Sigmoid colon (tissue), 7 donors: ENCODE data around the gene NOTCH1. TPM values are rescaled to one million over a fixed set of nuclear protein-coding genes. Genes with fewer than 3 reads are reported as not detected.

Source experiments
- DNase-seq: peaks from one replicate; pipeline ENCODE4 v3.0.0-alpha.2; 2019
- H3K27ac ChIP-seq, 4 donors: fragments of 200-600 bp; sonication (generic); one replicate each; pipeline ENCODE4 v1.5.1; 2016 to 2019; ENCODE audit warnings: mild to moderate bottlenecking in 1 of 4
- H3K27me3 ChIP-seq, 3 donors: fragments of 200-600 bp; sonication (generic); one replicate each; pipeline ENCODE4 v1.5.1; 2019; ENCODE audit warnings: mild to moderate bottlenecking in 1 of 3
- H3K36me3 ChIP-seq, 4 donors: fragments of 200-600 bp; sonication (generic); one replicate each; pipeline ENCODE4 v1.5.1; 2016 to 2019
- H3K4me1 ChIP-seq, 4 donors: fragments of 200-600 bp; sonication (generic); one replicate each; pipeline ENCODE4 v1.5.1; 2017 to 2019
- H3K4me3 ChIP-seq, 4 donors: fragments of 200-600 bp; sonication (generic); one replicate each; pipeline ENCODE4 v1.5.1; 2017 to 2019; ENCODE audit warnings: mild to moderate bottlenecking in 2 of 4, moderate library complexity in 1 of 4
- H3K9me3 ChIP-seq, 4 donors: fragments of 200-600 bp in 3 of 4; sonication (generic) in 3 of 4; one replicate each; pipeline versions ENCODE4 v1.5.1 to v1.6.1; 2013 to 2019
- CTCF ChIP-seq, 4 experiments: fragments of 450-650 bp in 3 of 4; fragments of 200-600 bp in 1 of 4; IDR thresholded peaks; one replicate each; pipeline ENCODE4 v1.5.1; 2016 to 2019; ENCODE audit warnings: antibody characterized with exemption in 4 of 4, mild to moderate bottlenecking in 3 of 4, moderate library complexity in 2 of 4
- EP300 ChIP-seq, 4 donors: sonication (generic); formaldehyde crosslinking; IDR thresholded peaks; one replicate each; pipeline ENCODE4 v1.6.1; 2017; ENCODE audit warnings: antibody characterized with exemption in 4 of 4
- POLR2A ChIP-seq, 2 donors: fragments of 450-650 bp; IDR thresholded peaks; one replicate each; pipeline ENCODE4 v1.6.1; 2016; ENCODE audit warnings: antibody characterized with exemption in 2 of 2, mild to moderate bottlenecking in 2 of 2, moderate library complexity in 2 of 2
- POLR2AphosphoS5 ChIP-seq, 4 donors: sonication (generic); formaldehyde crosslinking; IDR thresholded peaks; one replicate each; pipeline ENCODE4 v1.6.1; 2017; ENCODE audit warnings: antibody characterized with exemption in 4 of 4
- WGBS, 2 donors: extraction: QIAGEN DNeasy Blood & Tissue Kit; methylation state at CpG; one replicate each; pipeline ENCODE4 v1.1.7; 2013; 5-methylcytosine and 5-hydroxymethylcytosine counted together
- intact Hi-C: fragments of 100-400 bp; cut with DNase I; formaldehyde crosslinking; loops from one replicate; pipeline ENCODE4 v1.15.1; 2023
- polyA plus RNA-seq, 3 donors: library from polyadenylated mRNA; stranded (reverse); fragments of 200-250 nt; gene quantifications; one replicate each; pipeline ENCODE4 v1.2.3, GENCODE V29; 2013
- small RNA-seq, 3 donors: library from RNA; depleted of rRNA; stranded (forward); fragments of <200 nt; gene quantifications; one replicate each; pipeline ENCODE3, GENCODE V24; 2016
- total RNA-seq, 4 donors: library from RNA; depleted of rRNA; stranded (reverse); fragments of >200 nt; gene quantifications; one replicate each; pipeline ENCODE4 v1.1.0, GENCODE V29; 2016
- donor health status: healthy with polysubstance abuse.
- donor health status: Bipolar disorder and iron deficiency.
- donor health status: healthy.

The NOTCH1 gene
- total and polyA plus RNA-seq, 7 donors, result 1.8 to 36.0 (median 30.7) TPM

- intact Hi-C loops, result no loop called here
- Histone ChIP-seq H3K27ac (no peak overlapping the region), H3K4me3 (no peak overlapping the region), H3K4me1 (no peaks in the 10 kb centered on the region), H3K27me3 (no peaks in the 10 kb centered on the region), H3K9me3 (no peaks in the 10 kb centered on the region), H3K36me3 (peaks cover 49 to 97% (median 66%) of the 10 kb centered on the region in 4 donors)
- TF ChIP-seq CTCF (IDR thresholded peaks at IDR 0.05) (no peak), POLR2AphosphoS5 (IDR thresholded peaks at IDR 0.05) (no peak), POLR2A (IDR thresholded peaks at IDR 0.05) (no peak), EP300 (IDR thresholded peaks at IDR 0.05) (no peak)
- no peak for DNase-seq
- 92% methylated on average over 3 of the region's 3 CpGs for WGBS, 2 donors
These were observed 97.2 kb downstream of the NOTCH1 start for GRCh38 chr9:136448655-136449054.

GRCh38 chr9:136447173-136447778, 98.6 kb downstream of the NOTCH1 start:
- intact Hi-C loops, result no loop called here
- TF ChIP-seq EP300 (IDR thresholded peaks at IDR 0.05), result no peak
- TF ChIP-seq POLR2AphosphoS5 (IDR thresholded peaks at IDR 0.05), result no peak
- no peak for TF ChIP-seq CTCF (IDR thresholded peaks at IDR 0.05)
- TF ChIP-seq POLR2A (IDR thresholded peaks at IDR 0.05), result no peak

GRCh38 chr9:136445799-136446198, 100.0 kb downstream of the NOTCH1 start:
- Histone ChIP-seq H3K27me3 (no peaks in the 10 kb centered on the region), H3K9me3 (no peaks in the 10 kb centered on the region), H3K4me3 (no peak overlapping the region), H3K4me1 (no peaks in the 10 kb centered on the region), H3K27ac (no peak overlapping the region), H3K36me3 (peaks cover 56 to 100% (median 69%) of the 10 kb centered on the region in 4 donors)
- no peak for TF ChIP-seq EP300 (IDR thresholded peaks at IDR 0.05)
- no peak for TF ChIP-seq POLR2AphosphoS5 (IDR thresholded peaks at IDR 0.05)
- TF ChIP-seq CTCF (IDR thresholded peaks at IDR 0.05), result no peak
- TF ChIP-seq POLR2A (IDR thresholded peaks at IDR 0.05), result no peak
- intact Hi-C loops, result no loop called here
- DNase-seq, result no peak
- WGBS, 2 donors, result 93 to 95% methylated on average over 7 of the region's 7 CpGs

More at GRCh38 chr9:136447173-136447778, 98.6 kb downstream of the NOTCH1 start:
- 95 to 96% methylated on average over 27 of the region's 27 CpGs for WGBS, 2 donors
- Histone ChIP-seq H3K9me3 (no peaks in the 10 kb centered on the region), H3K4me1 (no peaks in the 10 kb centered on the region), H3K36me3 (peaks cover 53 to 99% (median 70%) of the 10 kb centered on the region in 4 donors), H3K27ac (no peak overlapping the region), H3K4me3 (no peak overlapping the region), H3K27me3 (no peaks in the 10 kb centered on the region)
- no peak for DNase-seq

Small RNA genes within 50 kb of the gene (small RNA-seq; reads per million reads assigned to genes)
- gene MIR4673 (0 reads per million in 3 donors), gene MIR4674 (0 reads per million in 3 donors)

Other genes with a start within 250 kb of the NOTCH1 start
- not detected for gene CCDC187, start 242.0 kb downstream of the NOTCH1 start, total RNA-seq
- gene CCDC187, start 242.0 kb downstream of the NOTCH1 start, polyA plus RNA-seq, result under 1 TPM in 1 of 3 donors, not detected in 2; 0.32 TPM
- gene GPSM1, start 218.5 kb downstream of the NOTCH1 start, total RNA-seq, result 10 to 100 TPM in 2 of 4 donors, 1 to 10 TPM in 2; 5.0 to 16.1 (median 12.2) TPM
- gene GPSM1, start 218.5 kb downstream of the NOTCH1 start, polyA plus RNA-seq, result 1 to 10 TPM; 2.3 to 4.8 (median 2.4) TPM
- gene DNLZ, start 182.3 kb downstream of the NOTCH1 start, total RNA-seq, result 10 to 100 TPM; 19.7 to 41.9 (median 37.8) TPM
- 10 to 100 TPM in 2 of 3 donors, 1 to 10 TPM in 1; 8.4 to 11.6 (median 10.2) TPM for gene DNLZ, start 182.3 kb downstream of the NOTCH1 start, polyA plus RNA-seq
- gene CARD9, start 172.4 kb downstream of the NOTCH1 start, total RNA-seq, result 1 to 10 TPM; 1.5 to 6.9 (median 2.3) TPM
- 1 to 10 TPM; 1.8 to 3.0 (median 2.3) TPM for gene CARD9, start 172.4 kb downstream of the NOTCH1 start, polyA plus RNA-seq
- 10 to 100 TPM in 1 of 4 donors, 1 to 10 TPM in 3; 2.6 to 10.8 (median 5.1) TPM for gene SNAPC4, start 145.9 kb downstream of the NOTCH1 start, total RNA-seq
- 10 to 100 TPM in 1 of 3 donors, 1 to 10 TPM in 2; 1.4 to 10.4 (median 1.8) TPM for gene SNAPC4, start 145.9 kb downstream of the NOTCH1 start, polyA plus RNA-seq
- 10 to 100 TPM; 23.2 to 42.7 (median 32.9) TPM for gene ENTR1, start 135.4 kb downstream of the NOTCH1 start, total RNA-seq
- 10 to 100 TPM; 16.2 to 47.2 (median 17.6) TPM for gene ENTR1, start 135.4 kb downstream of the NOTCH1 start, polyA plus RNA-seq
- gene PMPCA, start 135.4 kb downstream of the NOTCH1 start, total RNA-seq, result 10 to 100 TPM; 22.9 to 28.5 (median 25.6) TPM
- 10 to 100 TPM; 24.6 to 49.9 (median 30.3) TPM for gene PMPCA, start 135.4 kb downstream of the NOTCH1 start, polyA plus RNA-seq
- 10 to 100 TPM in 1 of 4 donors, 1 to 10 TPM in 3; 4.6 to 12.2 (median 6.6) TPM for gene INPP5E, start 106.2 kb downstream of the NOTCH1 start, total RNA-seq
- 1 to 10 TPM; 1.8 to 7.5 (median 2.3) TPM for gene INPP5E, start 106.2 kb downstream of the NOTCH1 start, polyA plus RNA-seq
- gene SEC16A, start 63.0 kb downstream of the NOTCH1 start, total RNA-seq, result 10 to 100 TPM; 22.9 to 33.9 (median 30.2) TPM
- 10 to 100 TPM; 22.8 to 57.0 (median 24.5) TPM for gene SEC16A, start 63.0 kb downstream of the NOTCH1 start, polyA plus RNA-seq
- 10 to 100 TPM; 31.0 to 75.6 (median 46.0) TPM for gene EGFL7, start 116.9 kb upstream of the NOTCH1 start, total RNA-seq
- 10 to 100 TPM in 2 of 3 donors, 1 to 10 TPM in 1; 6.0 to 43.5 (median 27.6) TPM for gene EGFL7, start 116.9 kb upstream of the NOTCH1 start, polyA plus RNA-seq
- 10 to 100 TPM; 28.0 to 62.4 (median 33.7) TPM for gene AGPAT2, start 141.4 kb upstream of the NOTCH1 start, total RNA-seq
- gene AGPAT2, start 141.4 kb upstream of the NOTCH1 start, polyA plus RNA-seq, result 100 to 1,000 TPM in 2 of 3 donors, 10 to 100 TPM in 1; 92.5 to 345 (median 181) TPM
- gene DIPK1B, start 166.5 kb upstream of the NOTCH1 start, total RNA-seq, result 10 to 100 TPM in 3 of 4 donors, 1 to 10 TPM in 1; 9.6 to 18.3 (median 14.3) TPM
- gene DIPK1B, start 166.5 kb upstream of the NOTCH1 start, polyA plus RNA-seq, result 1 to 10 TPM in 1 of 3 donors, under 1 TPM in 2; 0.23 to 6.5 (median 0.60) TPM
- gene LCN10, start 196.9 kb upstream of the NOTCH1 start, total RNA-seq, result 1 to 10 TPM; 1.5 to 6.4 (median 2.1) TPM
- 1 to 10 TPM; 1.2 to 9.2 (median 1.8) TPM for gene LCN10, start 196.9 kb upstream of the NOTCH1 start, polyA plus RNA-seq
- gene LCN6, start 202.5 kb upstream of the NOTCH1 start, total RNA-seq, result 10 to 100 TPM in 1 of 4 donors, 1 to 10 TPM in 3; 1.2 to 19.1 (median 8.1) TPM
- gene LCN6, start 202.5 kb upstream of the NOTCH1 start, polyA plus RNA-seq, result 1 to 10 TPM; 2.3 to 5.9 (median 4.2) TPM
- not detected for gene LCN8, start 212.2 kb upstream of the NOTCH1 start, total RNA-seq
- gene LCN8, start 212.2 kb upstream of the NOTCH1 start, polyA plus RNA-seq, result under 1 TPM in 1 of 3 donors, not detected in 2; 0.04 TPM
- gene LCN15, start 218.5 kb upstream of the NOTCH1 start, total RNA-seq, result not detected
- 1 to 10 TPM in 2 of 3 donors, under 1 TPM in 1; 0.70 to 9.0 (median 6.6) TPM for gene LCN15, start 218.5 kb upstream of the NOTCH1 start, polyA plus RNA-seq
- 10 to 100 TPM; 37.5 to 84.7 (median 63.2) TPM for gene TMEM141, start 245.3 kb upstream of the NOTCH1 start, total RNA-seq
- gene TMEM141, start 245.3 kb upstream of the NOTCH1 start, polyA plus RNA-seq, result 100 to 1,000 TPM; 345 to 629 (median 415) TPM